ENCODE results near the gene WDR59. TPM values are rescaled to one million over a fixed set of nuclear protein-coding genes. Genes with fewer than 3 reads are reported as not detected.
A peak's percentile ranks its signal among the peaks of the same experiment; 100 is the strongest.

WDR59 gene
- polyA plus RNA-seq, 3 donors, result 6.7 to 44.4 (median 7.8) TPM

DNA sequence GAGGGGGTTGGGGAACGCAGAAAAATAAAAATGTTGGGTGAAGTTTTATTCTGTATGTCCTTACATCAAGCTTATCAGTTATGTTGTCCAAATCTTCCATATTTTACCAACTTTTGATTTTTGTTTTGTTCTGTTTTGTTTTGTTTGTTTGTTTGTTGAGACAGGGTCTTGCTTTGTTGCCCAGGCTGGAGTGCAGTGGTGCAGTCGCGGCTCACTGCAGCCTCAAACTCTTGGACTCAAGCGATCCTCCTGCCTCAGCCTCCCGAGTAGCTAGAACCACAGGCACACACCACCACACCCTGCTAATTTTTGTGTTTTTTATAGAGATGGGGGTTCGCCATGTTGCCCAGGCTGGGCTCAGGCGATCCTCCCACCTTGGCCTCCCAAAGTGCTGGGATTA, 34.7 kb upstream of the WDR59 start:
- Histone ChIP-seq H3K4me3 (replicated peaks in 1 of 3; ENCODE audit: low read depth in 2 of 3, low read length in 3 of 3) (no peak overlapping the region), H3K27ac (ENCODE audit: low read depth in 1 of 2, low read length in 2 of 2) (no peak overlapping the region), H3K27me3 (ENCODE audit: control insufficient read depth in 2 of 2, insufficient read depth in 2 of 2, low read length in 2 of 2) (no peaks in the 10 kb centered on the region), H3K9me3 (replicated peaks in 1 of 2; ENCODE audit: control insufficient read depth in 1 of 2, insufficient read depth in 1 of 2, low read length in 2 of 2) (peaks cover 13 to 14% of the 10 kb centered on the region in 2 donors), H3K4me1 (ENCODE audit: control insufficient read depth in 1 of 2, insufficient read depth in 2 of 2, low read length in 2 of 2) (peaks cover 11 to 24% of the 10 kb centered on the region in 2 donors), H3K9ac (ENCODE audit: insufficient read depth, low read length, poor library complexity, severe bottlenecking) (no peak overlapping the region), H3K4me2 (replicated peaks; ENCODE audit: extremely low read depth, low read length, poor library complexity, severe bottlenecking) (no peak overlapping the region), H2AFZ (ENCODE audit: insufficient read depth, low read depth, low read length, poor library complexity, severe bottlenecking) (no peak overlapping the region), H3K36me3 (replicated peaks in 1 of 2; ENCODE audit: control insufficient read depth in 1 of 2, insufficient read depth in 2 of 2, low read length in 2 of 2) (peaks cover 0 to 15% of the 10 kb centered on the region in 2 donors), H4K20me1 (ENCODE audit: insufficient read depth, low read length) (no peaks in the 10 kb centered on the region), H3K79me2 (ENCODE audit: insufficient read depth, low read length) (peaks cover 74% of the 10 kb centered on the region)
- H3K4me3 Mint-ChIP-seq, result no peak overlapping the region
- H3K36me3 Mint-ChIP-seq, result peaks cover 12 to 19% of the 10 kb centered on the region in 2 donors
- WGBS (ENCODE audit: insufficient coverage), result no CpG with 5 or more reads among the region's 7 CpGs
- H3K27ac Mint-ChIP-seq, result peak overlapping the region in 2 of 7 donors; percentile 46 to 61
- H3K27me3 Mint-ChIP-seq (ENCODE audit: low read depth in 3 of 3), result no peaks in the 10 kb centered on the region
- DNase-seq, result no peak
- no peak for TF ChIP-seq CTCF (IDR thresholded peaks at IDR 0.05)
- H3K4me1 Mint-ChIP-seq, result peaks cover 28% of the 10 kb centered on the region
- intact Hi-C loops (cut with micrococcal nuclease), result no loop called here
- peaks cover 14 to 24% (median 21%) of the 10 kb centered on the region in 7 donors for H3K9me3 Mint-ChIP-seq

DNA sequence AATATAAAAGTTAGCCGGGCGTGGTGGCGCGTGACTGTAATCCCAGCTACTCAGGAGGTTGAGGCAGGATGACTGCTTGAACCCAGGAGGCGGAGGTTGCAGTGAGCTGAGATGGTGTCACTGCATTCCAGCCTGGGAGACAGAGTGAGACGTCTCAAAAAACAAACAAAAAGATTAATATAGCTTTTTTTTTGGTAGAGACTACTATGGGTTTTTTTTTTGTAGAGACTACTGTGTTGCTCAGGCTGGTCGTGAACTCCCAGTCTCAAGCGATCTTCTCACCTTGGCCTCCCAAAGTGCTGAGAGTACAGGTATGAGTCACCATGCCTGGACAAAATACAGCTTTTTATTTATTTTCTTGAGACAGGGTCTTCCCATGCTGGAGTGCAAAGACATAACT, 34.1 kb upstream of the WDR59 start:
- no peak for DNase-seq
- Histone ChIP-seq H3K9ac (ENCODE audit: insufficient read depth, low read length, poor library complexity, severe bottlenecking) (no peak overlapping the region), H3K4me3 (replicated peaks in 1 of 3; ENCODE audit: low read depth in 2 of 3, low read length in 3 of 3) (no peak overlapping the region), H3K36me3 (replicated peaks in 1 of 2; ENCODE audit: control insufficient read depth in 1 of 2, insufficient read depth in 2 of 2, low read length in 2 of 2) (peaks cover 0 to 15% of the 10 kb centered on the region in 2 donors), H3K9me3 (replicated peaks in 1 of 2; ENCODE audit: control insufficient read depth in 1 of 2, insufficient read depth in 1 of 2, low read length in 2 of 2) (peaks cover 13 to 14% of the 10 kb centered on the region in 2 donors), H3K27me3 (ENCODE audit: control insufficient read depth in 2 of 2, insufficient read depth in 2 of 2, low read length in 2 of 2) (no peaks in the 10 kb centered on the region), H2AFZ (ENCODE audit: insufficient read depth, low read depth, low read length, poor library complexity, severe bottlenecking) (no peak overlapping the region), H3K79me2 (ENCODE audit: insufficient read depth, low read length) (peaks cover 79% of the 10 kb centered on the region), H3K4me2 (replicated peaks; ENCODE audit: extremely low read depth, low read length, poor library complexity, severe bottlenecking) (no peak overlapping the region), H4K20me1 (ENCODE audit: insufficient read depth, low read length) (no peaks in the 10 kb centered on the region), H3K27ac (ENCODE audit: low read depth in 1 of 2, low read length in 2 of 2) (no peak overlapping the region), H3K4me1 (ENCODE audit: control insufficient read depth in 1 of 2, insufficient read depth in 2 of 2, low read length in 2 of 2) (peaks cover 5 to 19% of the 10 kb centered on the region in 2 donors)
- TF ChIP-seq CTCF (IDR thresholded peaks at IDR 0.05), result no peak
- Mint-ChIP-seq H3K4me1 (peaks cover 22% of the 10 kb centered on the region), H3K27ac (peak overlapping the region in 2 of 7 donors; percentile 10 to 75), H3K36me3 (peaks cover 12 to 21% of the 10 kb centered on the region in 2 donors), H3K4me3 (no peak overlapping the region), H3K9me3 (peaks cover 14 to 24% (median 21%) of the 10 kb centered on the region in 7 donors), H3K27me3 (ENCODE audit: low read depth in 3 of 3) (no peaks in the 10 kb centered on the region)
- 87% methylated on average over 5 of the region's 8 CpGs for WGBS (ENCODE audit: insufficient coverage)
- intact Hi-C loops (cut with micrococcal nuclease), result no loop called here
